ENCODE measurements around the gene CD247.

CD247 gene

GRCh38 chr1:167510244-167510643, 8.1 kb downstream of the CD247 start:
- no peak for DNase-seq

DNA sequence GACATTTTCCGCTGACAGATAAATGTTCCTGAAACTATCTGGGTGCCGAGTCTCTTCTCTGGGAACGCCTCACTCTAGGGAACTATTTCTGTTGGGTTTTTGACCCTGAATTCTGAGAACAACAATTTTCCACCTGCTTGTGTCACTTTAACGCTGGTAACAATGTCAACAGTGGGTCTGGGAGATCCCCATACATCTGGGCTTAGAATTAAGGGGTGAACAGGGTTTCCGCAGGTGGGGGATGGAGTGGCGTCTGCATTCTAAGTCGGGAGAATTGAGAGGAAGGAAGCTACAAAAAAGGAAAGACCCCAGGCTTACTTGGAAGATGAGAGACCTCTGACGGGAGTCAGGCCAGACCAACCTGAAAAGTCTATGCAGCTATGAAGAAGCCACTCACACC, 8.7 kb downstream of the CD247 start:
- no peak for DNase-seq

DNA sequence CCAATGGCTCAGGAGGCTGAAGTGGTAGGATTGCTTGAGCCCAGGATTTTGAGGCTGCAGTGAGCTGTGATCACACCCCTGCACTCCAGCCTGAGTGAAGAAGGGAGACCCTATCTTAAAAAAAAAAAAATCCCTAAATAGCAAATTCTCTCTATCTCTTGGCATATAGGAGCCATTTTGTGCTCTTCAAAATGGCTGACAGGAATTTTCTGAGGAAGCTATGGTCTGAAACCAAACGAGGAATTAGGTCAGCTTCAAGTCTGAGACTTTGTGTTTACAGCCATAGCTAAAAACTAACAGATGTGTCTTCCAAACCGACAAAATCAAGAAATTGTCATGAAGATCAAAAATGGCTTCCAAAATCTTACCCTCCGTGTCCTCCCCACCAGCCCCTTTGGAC, 10.6 kb downstream of the CD247 start:
- DNase-seq: no peak

GRCh38 chr1:167504467-167504827, 13.9 kb downstream of the CD247 start:
- DNase-seq: no peak

DNA sequence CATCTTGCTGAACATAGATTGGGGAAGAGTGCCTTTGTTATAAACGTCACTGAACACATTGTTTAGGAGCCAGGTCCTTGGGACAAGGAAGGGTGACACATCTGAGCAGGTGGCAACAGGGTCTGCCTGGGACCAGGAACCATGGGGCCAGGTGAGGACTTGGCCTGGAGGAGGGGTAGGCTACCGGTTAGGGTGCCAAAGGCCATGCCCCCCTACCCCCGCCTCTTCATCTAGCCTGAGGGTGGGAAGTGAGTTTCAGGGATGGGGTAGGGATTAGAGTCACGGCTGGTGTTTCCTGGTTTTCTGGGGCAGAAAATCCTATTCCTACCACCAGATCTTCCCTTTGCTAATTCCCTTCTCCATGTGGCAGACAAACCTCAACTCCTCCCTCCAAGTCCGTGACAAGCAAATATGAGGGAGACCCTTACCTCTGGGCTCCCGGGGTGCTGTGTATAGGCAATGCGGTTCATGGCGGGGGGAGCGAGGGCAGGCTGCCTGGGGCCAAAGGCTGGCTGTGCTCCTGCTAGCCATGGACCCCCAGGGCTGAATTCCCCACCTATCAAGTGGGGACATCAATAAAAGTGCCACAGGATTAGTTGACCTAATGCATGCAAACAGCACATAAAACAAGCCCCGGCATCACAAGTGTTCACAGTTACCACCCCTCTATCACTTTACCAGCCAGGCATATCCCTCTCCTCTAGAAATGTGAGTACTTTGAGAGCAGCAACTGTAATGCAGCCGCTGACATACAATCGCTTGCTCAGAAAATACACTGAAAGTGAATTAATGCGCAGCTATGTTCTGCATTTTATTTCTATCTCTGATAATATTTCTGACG, 14.5 kb downstream of the CD247 start:
- no peak for DNase-seq

DNA sequence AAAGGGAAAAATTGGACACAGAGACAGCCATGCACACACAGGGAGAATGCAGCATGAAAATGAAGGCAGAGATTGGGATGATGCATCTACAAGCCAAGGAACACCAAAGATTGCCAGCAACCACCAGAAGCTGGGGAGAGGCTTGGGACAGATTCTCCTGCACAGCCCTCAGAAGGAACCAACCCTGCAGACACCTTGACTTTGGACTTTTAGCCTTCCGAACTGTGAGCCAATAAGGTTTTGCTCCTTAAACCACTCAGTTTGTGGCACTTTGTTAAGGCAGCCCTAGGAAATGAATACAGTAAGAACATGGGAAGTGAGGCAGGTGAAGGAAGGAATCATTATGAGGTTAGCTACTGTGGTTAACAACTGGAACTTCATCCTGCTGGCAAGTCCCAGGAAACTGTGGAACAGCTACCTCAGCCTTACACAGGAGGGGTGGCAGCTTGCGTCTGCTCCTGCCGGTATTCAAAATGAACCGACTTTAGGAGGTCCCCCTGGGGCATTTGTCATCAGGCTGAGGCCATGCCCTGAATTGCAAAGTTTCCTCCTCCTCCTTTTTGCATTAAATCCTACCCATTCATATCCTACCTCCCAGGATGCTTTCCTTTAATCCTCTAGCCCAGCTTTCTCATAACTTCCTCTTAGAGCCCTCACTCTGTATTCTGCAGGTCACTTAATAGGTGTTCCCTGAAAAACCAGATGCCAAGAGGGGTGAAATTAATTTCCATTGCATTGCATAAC, 15.4 kb downstream of the CD247 start:
- DNase-seq: no peak

GRCh38 chr1:167502192-167502551, 16.2 kb downstream of the CD247 start:
- no peak for DNase-seq

GRCh38 chr1:167501515-167502191, 16.7 kb downstream of the CD247 start:
- peak; percentile 15 for DNase-seq

DNA sequence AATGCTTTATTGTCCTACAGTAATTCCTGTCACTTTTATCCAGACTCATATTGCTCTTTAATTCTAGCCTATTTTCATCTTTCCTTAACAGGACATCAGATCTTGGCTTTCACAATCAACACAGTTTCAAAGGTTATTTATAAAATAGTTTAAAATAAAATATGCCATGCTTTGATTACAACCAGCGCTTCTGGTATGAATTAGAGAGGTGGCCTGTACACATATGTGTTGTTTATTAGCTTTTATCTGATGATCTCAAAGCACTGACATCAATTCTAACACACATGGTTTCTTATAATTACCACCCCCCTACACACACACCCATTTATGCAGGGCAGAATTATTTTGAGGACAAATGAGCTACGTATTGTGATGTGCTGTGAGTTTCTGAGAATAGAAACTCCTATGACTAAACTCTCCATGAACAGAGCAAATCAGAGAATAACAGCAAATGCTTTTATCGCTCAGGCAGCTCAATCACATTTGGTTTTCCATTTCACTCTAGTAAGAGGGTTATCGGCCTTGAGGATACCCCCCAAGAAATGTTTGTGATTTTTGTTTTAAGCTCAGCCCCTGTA, 18.0 kb downstream of the CD247 start:
- peak; percentile 18 for DNase-seq

GRCh38 chr1:167499664-167500101, 18.6 kb downstream of the CD247 start:
- DNase-seq: peak; percentile 86

GRCh38 chr1:167499106-167499505, 19.2 kb downstream of the CD247 start:
- DNase-seq: peak; percentile 25

GRCh38 chr1:167496797-167497619, 21.3 kb downstream of the CD247 start:
- no peak for DNase-seq

- DNase-seq: no peak
Observed at GRCh38 chr1:167493372-167493771, 25.0 kb downstream of the CD247 start.

DNA sequence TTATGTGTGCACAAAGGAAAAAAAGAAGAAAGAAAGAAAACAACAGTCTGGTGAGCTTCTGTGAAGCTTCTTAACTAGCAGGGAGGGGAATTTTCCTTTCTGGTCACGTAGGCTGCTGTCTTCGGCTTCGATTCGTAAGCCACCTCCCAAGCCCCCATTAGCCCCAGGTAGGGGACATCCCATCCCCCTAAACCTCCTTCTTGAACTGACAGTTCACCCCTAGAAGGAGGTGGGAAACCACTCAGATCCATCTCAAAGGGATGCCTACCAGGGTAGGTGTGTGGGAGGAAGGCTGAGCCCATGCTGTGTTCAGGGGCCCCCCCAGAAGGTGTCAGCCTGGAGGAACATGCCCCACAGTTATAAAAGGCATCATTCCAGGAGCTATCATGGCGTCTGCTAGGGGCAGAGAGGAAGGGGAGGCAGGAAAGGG, 25.8 kb downstream of the CD247 start:
- no peak for DNase-seq

- DNase-seq: peak; percentile 48
Observed at GRCh38 chr1:167491586-167492461, 26.5 kb downstream of the CD247 start.

- DNase-seq: no peak
Observed at GRCh38 chr1:167490765-167491164, 27.6 kb downstream of the CD247 start.

DNA sequence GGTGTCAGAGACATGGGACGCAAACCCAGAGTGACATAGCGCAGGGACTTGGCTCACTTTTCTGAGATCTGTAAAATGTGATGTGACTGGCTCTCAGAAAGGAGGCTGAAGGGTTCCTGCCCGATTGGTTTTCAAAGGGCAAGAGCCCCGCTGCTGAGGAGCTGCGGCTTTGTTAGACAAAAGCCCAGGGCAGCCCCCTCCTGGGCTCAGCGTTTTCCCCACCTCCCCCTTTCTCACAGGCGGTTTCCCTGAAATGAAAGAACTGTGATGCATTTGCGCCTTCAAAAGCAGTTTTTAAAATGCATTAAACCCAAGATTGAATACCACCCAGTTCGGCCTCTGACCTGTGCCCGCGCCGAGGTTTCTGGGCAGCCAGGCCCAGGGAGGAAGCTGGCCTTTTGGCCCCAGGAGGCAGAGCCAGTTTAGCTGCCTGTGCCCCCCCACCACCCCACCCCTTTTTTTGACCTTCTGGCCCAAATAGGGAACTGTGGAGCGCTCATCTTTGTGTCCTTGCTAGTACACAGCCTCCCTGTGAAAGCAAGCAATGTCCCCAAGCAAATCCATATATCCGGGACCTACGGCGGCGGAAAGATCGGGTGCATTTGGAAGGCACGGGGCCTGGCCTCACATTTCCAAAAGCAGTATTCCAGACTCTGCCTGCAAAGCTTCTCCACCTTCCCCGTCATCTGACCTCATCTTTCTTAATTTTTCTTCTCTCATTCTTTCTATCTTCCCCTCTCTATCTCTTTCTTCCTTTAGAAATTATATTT, 28.6 kb downstream of the CD247 start:
- DNase-seq: no peak

GRCh38 chr1:167488786-167489185, 29.5 kb downstream of the CD247 start:
- no peak for DNase-seq

GRCh38 chr1:167487614-167488013, 30.7 kb downstream of the CD247 start:
- DNase-seq: no peak

DNA sequence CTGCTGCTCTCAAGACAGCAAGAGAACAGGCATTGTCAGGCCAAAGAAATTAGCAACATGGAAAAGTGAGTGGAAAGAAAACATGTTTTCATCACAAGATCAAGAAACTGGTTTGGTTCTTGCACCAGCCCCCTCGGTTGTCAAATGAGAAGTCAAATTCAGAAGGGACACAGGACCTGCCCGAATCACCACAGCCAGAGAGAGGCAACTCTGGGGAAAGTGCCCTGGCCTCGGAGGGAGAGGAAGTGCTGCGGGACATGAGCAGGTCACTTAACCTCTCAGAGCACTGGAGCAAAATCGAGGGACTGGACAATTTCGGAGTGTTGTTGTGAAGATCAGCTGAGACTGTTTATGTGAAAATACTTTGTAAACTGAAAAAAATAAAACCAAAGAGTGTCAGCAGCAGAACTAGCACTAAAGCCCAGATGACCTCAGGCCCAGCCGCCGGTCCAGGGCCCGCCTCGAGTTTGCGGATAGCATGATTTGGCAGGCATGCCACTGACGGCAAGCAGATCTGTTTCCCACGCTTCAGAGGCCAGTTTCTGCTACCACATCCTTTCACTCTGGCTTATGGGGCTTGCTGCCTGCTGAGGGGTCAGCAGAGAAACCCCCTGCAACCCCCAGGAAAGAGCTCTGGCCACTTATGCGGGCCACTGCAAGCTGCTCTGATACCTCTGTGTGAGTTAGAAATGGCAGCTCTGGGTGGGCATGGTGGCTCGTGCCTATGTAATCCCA, 32.1 kb downstream of the CD247 start:
- no peak for DNase-seq

Data from RPMI8226 (cell line).